Measurements from ENCODE around the gene PTGER4. TPM values are rescaled to one million over a fixed set of nuclear protein-coding genes. Genes with fewer than 3 reads are reported as not detected.
"Not testable (repeated sequence)": the region's sequence is repeated elsewhere in the genome, so short reads cannot be mapped to it uniquely, and the experiment has no call there.

Gene PTGER4
- 39.1 and 107 TPM in 2 replicates for total RNA-seq

- no peak for DNase-seq (ENCODE audit: low read depth, low spot score)
These were observed at the start of gene PTGER4 for GRCh38 chr5:40679913-40680681. Gene PTGER4 (plus strand): TSS chr5:40679915. CDS start chr5:40680994, 1,079 bp downstream.

DNA sequence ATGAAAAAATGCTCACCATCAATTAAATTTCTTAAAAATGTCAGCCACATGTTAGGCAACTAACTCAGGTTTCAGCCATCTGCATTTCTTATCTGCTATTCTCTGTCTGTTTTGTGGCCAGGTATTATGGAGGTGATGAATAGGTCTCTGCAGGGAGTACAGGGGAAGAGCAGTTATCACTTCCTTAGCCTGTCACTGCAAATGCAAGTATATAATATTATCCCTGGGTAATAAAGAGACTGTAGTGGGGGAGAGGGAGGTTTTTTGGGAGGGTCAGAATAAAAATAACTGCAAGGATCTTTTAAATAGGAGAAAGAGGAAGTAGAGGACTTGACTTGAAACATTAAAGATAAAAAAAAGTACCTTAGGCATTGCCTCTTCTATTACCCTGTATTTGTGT lies 49.6 kb upstream of the PTGER4 start:
- DNase-seq (ENCODE audit: low read depth, low spot score), result no peak

- DNase-seq (ENCODE audit: low read depth, low spot score), result no peak
These were observed 48.5 kb upstream of the PTGER4 start for GRCh38 chr5:40631236-40631635.

DNA sequence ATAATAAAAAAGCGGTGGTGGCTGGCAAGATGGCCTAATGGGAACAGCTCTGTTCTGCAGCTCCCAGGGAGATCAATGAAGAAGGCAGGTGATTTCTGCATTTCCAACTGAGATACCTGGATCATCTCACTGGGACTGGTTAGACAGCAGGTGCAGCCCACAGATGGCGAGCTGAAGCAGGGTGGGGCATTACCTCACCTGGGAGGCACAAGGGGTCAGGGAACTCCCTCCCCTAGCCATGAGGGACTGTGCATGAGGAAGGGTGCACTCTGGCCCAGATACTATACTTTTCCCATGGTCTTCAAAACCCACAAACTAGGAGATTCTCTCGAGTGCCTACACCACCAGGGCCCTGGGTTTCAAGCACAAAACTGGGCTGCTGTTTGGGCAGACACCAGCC lies 45.6 kb upstream of the PTGER4 start:
- DNase-seq (ENCODE audit: low read depth, low spot score), result no peak

DNA sequence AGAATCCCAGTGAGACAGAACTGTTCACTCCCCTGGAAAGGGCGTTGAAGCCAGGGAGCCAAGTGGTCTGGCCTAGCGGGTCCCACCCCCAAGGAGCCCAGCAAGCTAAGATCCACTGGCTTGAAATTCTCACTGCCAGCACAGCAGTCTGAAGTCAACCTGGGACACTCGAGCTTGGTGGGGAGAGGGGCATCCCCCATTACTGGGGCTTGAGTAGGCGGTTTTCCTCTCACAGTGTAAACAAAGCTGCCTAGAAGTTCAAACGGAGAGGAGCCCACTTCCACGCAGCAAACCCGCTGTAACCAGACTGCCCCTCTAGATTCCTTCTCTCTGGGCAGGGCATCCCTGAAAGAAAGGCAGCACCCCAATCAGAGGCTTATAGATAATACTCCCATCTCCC lies 45.1 kb upstream of the PTGER4 start:
- no peak for DNase-seq (ENCODE audit: low read depth, low spot score)

GRCh38 chr5:40639531-40639930 lies 40.2 kb upstream of the PTGER4 start:
- DNase-seq (ENCODE audit: low read depth, low spot score), result not testable (repeated sequence)

GRCh38 chr5:40646266-40646665 lies 33.4 kb upstream of the PTGER4 start:
- DNase-seq (ENCODE audit: low read depth, low spot score), result no peak

GRCh38 chr5:40648150-40648549 lies 31.6 kb upstream of the PTGER4 start:
- DNase-seq (ENCODE audit: low read depth, low spot score), result no peak

GRCh38 chr5:40649463-40650030 lies 30.2 kb upstream of the PTGER4 start:
- DNase-seq (ENCODE audit: low read depth, low spot score), result no peak

DNA sequence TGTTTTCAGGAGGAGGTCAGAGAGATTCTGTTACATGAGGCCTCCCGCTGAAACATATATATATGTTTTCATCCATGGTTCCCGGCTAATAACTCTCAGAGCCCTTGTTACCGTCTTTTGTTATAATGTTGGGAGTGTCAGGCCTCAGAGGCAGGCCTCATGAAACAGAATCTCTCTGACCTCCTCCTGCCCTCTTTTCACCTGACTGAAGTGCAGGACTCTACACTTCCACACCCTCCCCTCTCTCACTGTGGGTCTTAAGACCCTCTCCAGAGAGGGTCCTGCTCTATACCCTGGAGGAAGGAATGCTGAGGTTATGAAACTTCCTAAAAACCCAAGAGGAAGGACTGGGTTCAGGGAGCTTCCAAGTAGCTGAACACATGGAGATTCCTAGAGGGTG lies 28.5 kb upstream of the PTGER4 start:
- no peak for DNase-seq (ENCODE audit: low read depth, low spot score)

- DNase-seq (ENCODE audit: low read depth, low spot score), result no peak
These were observed 27.1 kb upstream of the PTGER4 start for GRCh38 chr5:40652441-40653220.

DNA sequence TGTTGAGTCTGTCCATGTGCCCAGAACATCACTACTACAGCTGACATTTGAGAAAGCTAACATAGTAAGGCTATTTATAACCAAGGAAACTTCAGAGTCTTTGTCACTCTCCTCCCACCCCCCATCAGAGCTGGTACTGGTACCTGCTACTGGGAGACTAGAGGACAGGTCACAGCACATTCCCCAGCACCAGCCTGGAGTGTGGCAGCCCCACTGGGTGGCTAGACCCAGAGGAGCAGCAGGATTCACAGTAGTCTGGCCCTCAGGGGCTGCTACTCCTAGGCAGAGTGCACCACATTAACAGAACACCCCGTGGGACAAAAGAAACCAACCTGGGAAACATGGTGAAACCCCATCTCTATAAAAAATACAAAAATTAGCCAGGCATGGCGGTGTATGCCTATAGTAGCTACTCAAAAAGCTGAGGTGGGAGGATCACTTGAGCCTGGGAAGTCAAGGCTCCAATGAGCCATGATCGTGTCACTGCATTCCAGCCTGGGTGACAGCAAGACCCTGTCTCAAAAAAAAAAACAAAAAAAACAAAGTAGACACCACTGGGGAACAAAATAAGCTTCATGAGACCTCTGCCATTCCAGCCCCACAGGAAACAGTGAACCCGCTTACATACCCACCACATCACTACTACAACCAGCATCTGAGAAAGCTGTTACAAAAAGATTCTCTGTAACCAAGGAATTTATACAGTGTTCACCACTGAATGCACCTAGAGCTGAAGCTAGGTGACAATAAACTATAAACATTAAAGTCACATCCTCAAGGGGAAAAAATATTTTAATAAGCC lies 26.3 kb upstream of the PTGER4 start:
- DNase-seq (ENCODE audit: low read depth, low spot score), result no peak

DNA sequence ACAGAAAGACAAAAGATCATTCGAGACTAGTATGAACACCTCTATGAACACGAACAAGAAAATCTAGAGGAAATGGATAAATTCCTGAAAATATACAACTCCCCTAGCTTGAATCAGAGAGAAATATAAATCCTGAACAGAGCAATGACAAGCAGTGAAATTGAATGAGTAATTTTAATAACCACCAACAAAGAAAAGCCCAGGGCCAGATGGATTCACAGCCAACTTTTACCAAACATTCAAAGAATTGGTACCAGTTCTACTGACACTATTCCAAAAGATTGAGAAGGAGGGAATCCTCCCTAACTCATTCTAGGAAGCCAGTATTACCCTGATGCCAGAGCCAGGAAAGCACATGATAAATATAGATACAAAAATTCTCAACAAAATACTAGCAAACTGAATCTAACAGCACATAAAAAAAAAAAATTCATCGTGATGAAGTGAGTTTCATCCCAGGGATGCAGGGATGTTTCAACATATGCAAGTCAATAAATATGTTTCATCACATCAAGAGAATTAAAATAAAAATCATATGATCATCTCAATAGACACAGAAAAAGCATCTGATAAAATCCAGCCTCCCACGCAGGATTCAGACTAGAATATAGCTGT lies 25.2 kb upstream of the PTGER4 start:
- DNase-seq (ENCODE audit: low read depth, low spot score), result no peak

DNA sequence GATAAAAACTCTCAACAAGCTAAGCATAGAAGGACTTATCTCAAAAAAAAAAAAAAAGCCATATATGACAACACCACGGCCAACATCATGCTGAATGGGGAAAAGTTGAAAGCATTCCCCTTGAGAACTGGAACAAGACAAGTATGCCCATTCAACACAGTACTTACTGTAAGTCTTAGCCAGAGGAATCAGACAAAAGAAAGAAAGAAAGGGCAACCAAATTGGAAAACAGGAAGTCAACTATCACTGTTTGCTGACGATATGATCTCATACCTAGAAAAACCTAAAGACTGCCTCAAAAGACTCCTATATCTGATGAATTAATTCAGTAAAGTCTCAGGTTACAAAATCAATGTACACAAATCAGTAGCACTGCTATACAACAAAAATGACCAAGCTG lies 24.6 kb upstream of the PTGER4 start:
- no peak for DNase-seq (ENCODE audit: low read depth, low spot score)

- not testable (repeated sequence) for DNase-seq (ENCODE audit: low read depth, low spot score)
These were observed 23.6 kb upstream of the PTGER4 start for GRCh38 chr5:40656091-40656490.

- DNase-seq (ENCODE audit: low read depth, low spot score), result no peak
These were observed 22.9 kb upstream of the PTGER4 start for GRCh38 chr5:40656766-40657165.

- DNase-seq (ENCODE audit: low read depth, low spot score), result no peak
These were observed 19.0 kb upstream of the PTGER4 start for GRCh38 chr5:40660751-40661150.

- no peak for DNase-seq (ENCODE audit: low read depth, low spot score)
These were observed 13.9 kb upstream of the PTGER4 start for GRCh38 chr5:40665635-40666298.

DNA sequence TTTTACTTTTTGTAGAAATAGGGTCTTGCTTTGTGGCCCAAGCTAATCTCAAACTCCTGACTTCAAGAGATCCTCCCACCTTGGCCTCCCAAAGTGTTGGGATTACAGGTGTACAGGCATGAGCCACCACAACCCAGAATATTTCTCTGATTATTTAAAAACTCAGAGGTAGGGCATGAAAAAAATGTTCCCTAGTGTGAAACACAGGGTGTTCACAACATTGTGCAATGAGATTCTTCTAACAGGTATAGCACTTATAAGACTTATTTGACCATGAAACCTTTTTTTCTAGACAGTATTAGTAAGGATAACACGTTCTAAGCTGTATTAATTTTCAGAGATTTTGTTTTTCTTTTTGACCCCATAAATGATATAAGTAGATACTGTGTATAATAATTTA lies 13.1 kb upstream of the PTGER4 start:
- no peak for DNase-seq (ENCODE audit: low read depth, low spot score)

- DNase-seq (ENCODE audit: low read depth, low spot score), result no peak
These were observed 12.5 kb upstream of the PTGER4 start for GRCh38 chr5:40667161-40667663.

Data from pulmonary artery endothelial cell (primary cell).